ENCODE measurements around the gene ADCY5. TPM values are rescaled to one million over a fixed set of nuclear protein-coding genes. Genes with fewer than 3 reads are reported as not detected.

ADCY5 gene
- total RNA-seq, 2 experiments from 2014 or later = 0.10 TPM; not detected in 1

DNA sequence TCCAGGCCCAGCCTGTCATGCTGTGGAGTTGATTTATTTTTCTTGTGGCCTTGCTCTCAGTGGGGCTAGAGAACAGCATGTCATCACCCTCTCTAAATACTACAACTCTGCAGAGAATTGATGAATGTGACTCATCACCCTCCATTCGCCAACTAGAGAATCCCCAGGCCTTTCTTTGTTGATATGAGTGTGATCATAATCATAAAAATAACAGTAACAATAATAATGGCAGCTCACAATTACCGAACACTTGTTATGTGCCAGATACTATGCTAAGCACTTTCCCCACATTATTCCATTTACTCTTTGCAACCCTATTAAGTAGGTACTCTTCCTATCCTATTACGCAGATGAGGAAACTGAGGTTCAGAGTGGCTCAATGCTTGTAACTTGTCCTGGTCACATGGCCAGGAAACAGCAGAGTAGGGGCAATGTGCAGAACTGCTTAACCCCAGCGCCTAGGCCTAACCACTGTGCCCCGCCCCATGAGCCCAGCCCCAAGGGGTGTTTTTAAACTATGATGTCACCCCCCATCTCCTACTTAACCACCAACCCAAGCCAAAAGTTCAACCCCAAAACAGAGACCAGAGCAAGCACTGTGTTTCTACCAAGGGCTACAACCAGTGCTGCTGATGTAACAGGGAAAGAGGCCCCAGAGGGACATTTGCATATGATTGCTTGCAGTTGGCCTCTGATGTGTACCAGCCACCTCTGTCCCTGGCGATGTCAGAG is 104.5 kb downstream of the ADCY5 start:
- CTCF ChIA-PET = no interaction called here
- DNase-seq = no peak
- Mint-ChIP-seq H3K9me3 (no peaks in the 10 kb centered on the region), H3K27me3 (ENCODE audit: low read depth) (peaks cover 5% of the 10 kb centered on the region), H3K36me3 (ENCODE audit: low read depth) (no peaks in the 10 kb centered on the region), H3K4me1 (ENCODE audit: low read depth) (no peaks in the 10 kb centered on the region), H3K27ac (no peak overlapping the region), H3K4me3 (no peak overlapping the region)
- intact Hi-C loops (cut with micrococcal nuclease) = no loop called here

DNA sequence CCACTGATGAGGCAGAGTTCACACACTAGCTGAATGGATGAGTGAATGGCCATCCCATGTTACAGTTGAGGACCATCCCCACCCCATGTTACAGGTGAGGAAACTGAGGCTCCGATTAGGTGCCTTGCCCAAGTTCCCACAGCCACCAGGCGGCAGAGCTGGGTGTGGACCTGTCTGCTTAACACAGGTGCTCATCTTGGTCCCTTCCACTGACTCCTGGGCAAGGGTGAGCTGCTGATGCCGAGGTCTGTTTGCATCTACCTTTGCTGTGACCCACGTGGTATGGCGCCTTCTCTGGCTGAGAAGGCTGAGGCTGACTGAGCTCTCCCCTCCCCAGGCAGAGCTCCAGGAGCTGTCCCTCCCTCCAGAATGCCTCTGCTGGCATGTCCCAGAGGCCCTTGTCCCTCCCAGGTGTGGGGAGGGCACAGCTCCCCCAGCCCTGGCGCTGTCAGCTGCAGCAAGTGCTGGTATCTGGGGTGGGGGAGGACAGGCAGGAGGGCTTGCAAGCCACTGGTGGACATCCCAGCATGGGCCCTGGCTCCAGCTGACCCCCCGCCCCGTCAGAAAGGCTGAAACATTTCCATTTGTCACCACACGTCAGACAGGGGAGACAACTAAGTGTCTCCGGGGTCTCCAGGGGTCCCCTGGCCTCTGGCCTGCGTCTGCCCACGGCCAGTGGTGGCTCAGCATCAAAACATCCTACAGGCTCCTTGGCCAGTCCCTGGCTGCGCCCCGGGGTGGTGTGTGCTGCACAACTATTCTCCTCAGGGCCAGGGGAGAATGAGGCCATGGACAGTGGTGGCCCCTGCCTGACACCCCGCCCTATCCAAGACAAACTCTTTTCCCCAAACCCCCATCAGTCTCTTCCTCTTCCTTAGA is 105.4 kb downstream of the ADCY5 start:
- Mint-ChIP-seq H3K4me3 (no peak overlapping the region), H3K36me3 (ENCODE audit: low read depth) (no peaks in the 10 kb centered on the region), H3K27ac (no peak overlapping the region), H3K9me3 (no peaks in the 10 kb centered on the region), H3K27me3 (ENCODE audit: low read depth) (no peaks in the 10 kb centered on the region), H3K4me1 (ENCODE audit: low read depth) (no peaks in the 10 kb centered on the region)
- intact Hi-C loops (cut with micrococcal nuclease) = no loop called here
- CTCF ChIA-PET = interaction anchor here (0.6 to 1.4 kb wide), 2 partner anchors 216 to 662 kb away, joined by 3 read pairs; no protein-coding TSS in a partner anchor
- no peak for DNase-seq

DNA sequence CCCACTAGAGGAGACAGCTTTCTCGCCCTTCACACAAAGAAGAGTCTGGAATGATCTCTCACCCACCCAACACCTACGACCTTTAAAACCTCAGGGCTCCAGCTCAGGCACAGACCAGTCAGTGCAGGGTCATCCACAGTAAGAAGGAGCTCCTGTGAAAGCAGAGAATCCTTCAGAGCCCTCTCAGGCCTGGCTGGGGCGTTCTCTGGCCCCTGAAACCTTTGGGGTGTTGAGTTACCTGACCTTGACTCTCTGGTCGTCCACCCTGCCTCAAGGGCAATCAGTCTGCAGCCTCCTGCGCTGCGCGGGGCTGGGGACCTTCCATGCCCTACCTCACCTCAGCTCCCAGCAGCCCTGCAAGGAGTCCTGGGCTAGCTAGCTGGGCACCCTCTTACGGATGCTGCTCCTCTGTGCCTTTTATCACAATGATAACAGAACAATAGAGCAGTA is 106.2 kb downstream of the ADCY5 start:
- no peak overlapping the region for H3K27ac Mint-ChIP-seq
- H3K4me1 Mint-ChIP-seq (ENCODE audit: low read depth) = no peaks in the 10 kb centered on the region
- intact Hi-C loops (cut with micrococcal nuclease) = no loop called here

DNA sequence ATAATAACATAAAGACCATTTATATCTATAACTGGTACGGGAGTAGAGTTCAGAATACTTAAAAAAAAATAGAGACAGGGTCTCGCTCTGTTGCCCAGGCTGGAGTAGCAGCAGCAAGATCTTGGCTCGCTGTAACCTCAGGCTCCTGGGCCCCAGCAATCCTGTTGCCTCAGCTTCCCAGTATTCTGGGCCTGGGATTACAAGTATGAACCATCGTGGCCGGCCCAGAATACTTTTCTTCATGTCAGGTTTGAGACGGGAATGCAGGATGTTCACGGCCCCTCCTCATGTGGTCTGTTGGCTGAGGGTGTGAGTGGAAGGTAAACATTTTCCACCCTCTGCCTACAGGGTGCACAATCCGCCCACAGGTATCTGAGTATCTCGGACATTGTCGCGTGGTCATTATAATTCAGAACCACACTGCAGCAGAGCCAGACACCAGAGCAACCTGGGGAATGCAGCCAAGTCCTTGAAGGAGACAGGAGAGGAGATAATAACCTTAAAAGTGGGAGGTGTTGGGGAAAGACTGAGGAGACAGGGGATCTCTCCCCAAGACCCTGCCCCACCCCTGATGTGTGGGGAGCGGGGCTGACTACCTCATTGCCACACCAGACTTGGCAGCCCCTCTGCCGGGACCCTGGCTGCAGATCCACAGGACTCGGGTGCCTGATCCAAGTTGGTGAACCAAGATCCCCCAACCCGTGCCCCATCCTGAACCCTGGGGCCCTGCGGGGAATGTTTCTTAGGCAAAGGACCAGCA is 106.8 kb downstream of the ADCY5 start:
- no peak for DNase-seq
- intact Hi-C loops (cut with micrococcal nuclease) = no loop called here
- H3K27ac Mint-ChIP-seq = no peak overlapping the region
- no peaks in the 10 kb centered on the region for H3K4me1 Mint-ChIP-seq (ENCODE audit: low read depth)
- CTCF ChIA-PET = interaction anchor here (0.6 to 1.4 kb wide), 3 partner anchors 13 to 218 kb away, joined by 3 read pairs; no protein-coding TSS in a partner anchor
- no peak overlapping the region for H3K4me3 Mint-ChIP-seq
- no peaks in the 10 kb centered on the region for H3K27me3 Mint-ChIP-seq (ENCODE audit: low read depth)
- H3K36me3 Mint-ChIP-seq (ENCODE audit: low read depth) = no peaks in the 10 kb centered on the region
- no peaks in the 10 kb centered on the region for H3K9me3 Mint-ChIP-seq

More for the DNA sequence above, 106.2 kb downstream of the ADCY5 start:
- H3K27me3 Mint-ChIP-seq (ENCODE audit: low read depth) = no peaks in the 10 kb centered on the region
- H3K9me3 Mint-ChIP-seq = no peaks in the 10 kb centered on the region
- no peak for DNase-seq
- H3K4me3 Mint-ChIP-seq = no peak overlapping the region
- H3K36me3 Mint-ChIP-seq (ENCODE audit: low read depth) = no peaks in the 10 kb centered on the region
- CTCF ChIA-PET = interaction anchor here (1.4 kb wide), 1 partner anchor 217 kb away, joined by 3 read pairs; no protein-coding TSS in a partner anchor

DNA sequence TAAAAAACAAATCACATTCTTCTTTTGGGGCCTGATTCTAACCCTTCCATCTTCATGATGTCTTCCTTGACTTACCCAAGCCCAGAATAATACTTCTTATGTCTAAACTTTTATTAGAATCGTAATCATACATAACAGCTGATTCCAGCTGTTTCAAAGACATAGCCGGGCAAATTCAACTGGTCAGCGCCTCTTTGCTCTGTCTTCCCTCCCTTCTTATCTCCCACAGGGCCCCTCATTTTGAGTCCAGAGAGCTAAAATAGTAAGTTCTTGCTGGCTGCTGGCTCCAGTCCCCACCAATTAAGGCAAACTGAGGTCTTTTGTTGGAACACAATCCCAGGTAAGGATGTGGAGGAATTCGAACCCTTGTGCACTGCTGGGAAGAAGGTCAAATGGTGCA is 108.6 kb downstream of the ADCY5 start:
- H3K27ac Mint-ChIP-seq = no peak overlapping the region
- H3K4me1 Mint-ChIP-seq (ENCODE audit: low read depth) = peaks cover under 1% of the 10 kb centered on the region
- no peak overlapping the region for H3K4me3 Mint-ChIP-seq
- no peaks in the 10 kb centered on the region for H3K36me3 Mint-ChIP-seq (ENCODE audit: low read depth)
- DNase-seq = no peak
- no peaks in the 10 kb centered on the region for H3K9me3 Mint-ChIP-seq
- CTCF ChIA-PET = no interaction called here
- no peaks in the 10 kb centered on the region for H3K27me3 Mint-ChIP-seq (ENCODE audit: low read depth)
- intact Hi-C loops (cut with micrococcal nuclease) = no loop called here

DNA sequence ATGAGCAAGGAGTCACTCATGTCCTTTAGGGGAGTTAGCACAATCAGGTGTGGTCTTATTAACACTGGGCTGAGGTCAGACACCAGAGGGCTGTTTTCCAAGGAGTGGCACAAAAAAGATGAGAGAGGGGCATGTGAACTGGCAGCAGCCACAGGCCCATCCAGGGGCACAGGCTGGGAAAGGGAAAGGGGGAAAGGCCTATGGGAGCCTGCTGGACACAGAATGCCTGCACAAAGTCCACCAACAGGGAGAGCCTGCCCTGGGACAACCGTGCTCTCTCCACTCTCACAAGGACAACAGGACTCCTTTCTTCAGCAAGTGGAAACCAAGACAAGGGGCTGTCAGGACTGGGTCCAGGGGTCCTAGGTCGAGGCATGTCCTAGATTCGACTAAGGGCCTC is 109.6 kb downstream of the ADCY5 start:
- no peaks in the 10 kb centered on the region for H3K36me3 Mint-ChIP-seq (ENCODE audit: low read depth)
- peaks cover 6% of the 10 kb centered on the region for H3K4me1 Mint-ChIP-seq (ENCODE audit: low read depth)
- no peaks in the 10 kb centered on the region for H3K27me3 Mint-ChIP-seq (ENCODE audit: low read depth)
- intact Hi-C loops (cut with micrococcal nuclease) = no loop called here
- DNase-seq = no peak
- no peak overlapping the region for H3K27ac Mint-ChIP-seq
- CTCF ChIA-PET = no interaction called here
- no peaks in the 10 kb centered on the region for H3K9me3 Mint-ChIP-seq
- H3K4me3 Mint-ChIP-seq = no peak overlapping the region

DNA sequence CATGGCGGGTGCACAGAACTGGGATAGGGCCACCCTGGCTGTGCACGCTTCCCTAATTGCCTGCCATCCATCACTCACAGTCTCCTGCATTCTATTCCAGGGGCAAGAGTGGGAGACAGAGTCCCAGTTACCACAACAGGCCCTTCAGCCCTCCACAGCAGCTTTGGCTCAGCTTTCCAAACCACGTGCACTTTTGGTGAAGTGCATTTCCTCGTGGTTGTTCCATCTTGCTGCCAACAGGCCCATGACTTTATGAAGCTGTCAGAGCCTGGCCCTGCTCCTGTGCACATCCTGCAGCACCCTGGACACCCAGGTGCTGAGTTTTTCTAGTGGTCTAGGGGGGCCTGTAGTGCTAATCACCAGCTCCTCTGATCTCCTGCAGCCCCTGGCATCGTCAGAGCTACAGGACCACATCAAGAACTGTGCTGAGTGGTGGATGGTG is 110.2 kb downstream of the ADCY5 start:
- Mint-ChIP-seq H3K9me3 (no peaks in the 10 kb centered on the region), H3K4me3 (no peak overlapping the region), H3K27me3 (ENCODE audit: low read depth) (no peaks in the 10 kb centered on the region), H3K4me1 (ENCODE audit: low read depth) (peaks cover 6% of the 10 kb centered on the region), H3K36me3 (ENCODE audit: low read depth) (no peaks in the 10 kb centered on the region), H3K27ac (no peak overlapping the region)
- intact Hi-C loops (cut with micrococcal nuclease) = no loop called here
- CTCF ChIA-PET = interaction anchor here (0.6 kb wide), 1 partner anchor 203 kb away, joined by 3 read pairs; no protein-coding TSS in a partner anchor
- no peak for DNase-seq

DNA sequence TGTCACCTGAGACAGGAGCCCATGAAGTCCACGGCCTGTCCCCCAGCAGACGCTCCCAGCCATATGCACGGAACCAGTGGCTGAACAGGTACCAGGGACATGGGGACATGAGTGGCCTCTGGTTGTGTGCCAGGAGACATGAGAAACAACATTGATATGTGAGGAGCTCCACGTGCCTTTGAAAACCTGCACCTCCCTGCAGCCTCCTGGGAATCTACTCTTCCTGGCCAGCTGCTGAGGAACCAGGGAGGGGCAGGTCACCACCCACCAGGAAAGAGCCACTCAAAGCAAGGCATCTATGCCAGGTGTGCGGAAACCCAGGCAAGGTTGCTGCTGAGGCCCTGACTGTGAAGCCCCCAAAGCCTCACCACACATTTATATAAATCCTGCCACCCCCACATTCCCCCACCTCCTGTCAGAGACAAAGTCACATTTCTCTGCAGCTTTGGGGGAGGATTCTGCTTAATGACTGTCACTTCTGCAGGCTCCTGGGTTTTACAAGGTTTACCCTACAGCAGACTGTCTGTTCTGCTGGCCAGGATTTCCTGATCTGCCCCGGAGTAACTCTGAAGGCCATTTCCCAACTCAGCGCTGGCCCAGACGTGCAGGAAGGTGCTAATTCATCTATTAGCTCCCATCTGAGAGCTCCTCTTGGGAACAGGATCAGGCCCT is 110.8 kb downstream of the ADCY5 start:
- Mint-ChIP-seq H3K36me3 (ENCODE audit: low read depth) (no peaks in the 10 kb centered on the region), H3K9me3 (no peaks in the 10 kb centered on the region), H3K27me3 (ENCODE audit: low read depth) (no peaks in the 10 kb centered on the region), H3K4me3 (no peak overlapping the region), H3K4me1 (ENCODE audit: low read depth) (peaks cover 6% of the 10 kb centered on the region), H3K27ac (no peak overlapping the region)
- DNase-seq = no peak
- intact Hi-C loops (cut with micrococcal nuclease) = no loop called here
- CTCF ChIA-PET = interaction anchor here (0.6 to 1.7 kb wide), 5 partner anchors 11 to 221 kb away, joined by 3 to 5 read pairs (median 3); no protein-coding TSS in a partner anchor

DNA sequence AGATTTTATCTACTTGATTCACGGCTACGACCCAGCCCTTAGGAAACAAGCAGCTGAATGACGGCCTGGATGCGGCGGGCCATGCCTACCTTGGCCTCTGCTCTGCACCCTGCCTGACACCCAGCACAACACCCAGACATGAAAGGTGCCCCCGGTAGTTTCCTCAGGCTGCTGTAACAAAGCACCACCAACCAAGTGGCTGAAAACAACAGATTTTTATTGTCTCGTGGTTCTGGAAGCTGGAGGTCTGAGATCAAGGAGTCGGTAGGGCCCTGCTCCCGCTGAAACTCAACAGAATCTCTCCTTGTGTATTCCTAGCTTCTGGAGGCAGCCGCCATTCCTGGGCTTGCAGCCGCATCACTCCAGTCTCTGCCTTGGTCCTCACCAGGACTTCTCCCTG is 111.7 kb downstream of the ADCY5 start:
- H3K27me3 Mint-ChIP-seq (ENCODE audit: low read depth) = no peaks in the 10 kb centered on the region
- intact Hi-C loops (cut with micrococcal nuclease) = no loop called here
- no peak overlapping the region for H3K4me3 Mint-ChIP-seq
- CTCF ChIA-PET = interaction anchor here (0.8 to 1.7 kb wide), 4 partner anchors 10 to 221 kb away, joined by 3 to 5 read pairs (median 3); no protein-coding TSS in a partner anchor
- H3K27ac Mint-ChIP-seq = no peak overlapping the region
- no peak for DNase-seq
- H3K4me1 Mint-ChIP-seq (ENCODE audit: low read depth) = peaks cover 6% of the 10 kb centered on the region
- H3K9me3 Mint-ChIP-seq = no peaks in the 10 kb centered on the region
- no peaks in the 10 kb centered on the region for H3K36me3 Mint-ChIP-seq (ENCODE audit: low read depth)

DNA sequence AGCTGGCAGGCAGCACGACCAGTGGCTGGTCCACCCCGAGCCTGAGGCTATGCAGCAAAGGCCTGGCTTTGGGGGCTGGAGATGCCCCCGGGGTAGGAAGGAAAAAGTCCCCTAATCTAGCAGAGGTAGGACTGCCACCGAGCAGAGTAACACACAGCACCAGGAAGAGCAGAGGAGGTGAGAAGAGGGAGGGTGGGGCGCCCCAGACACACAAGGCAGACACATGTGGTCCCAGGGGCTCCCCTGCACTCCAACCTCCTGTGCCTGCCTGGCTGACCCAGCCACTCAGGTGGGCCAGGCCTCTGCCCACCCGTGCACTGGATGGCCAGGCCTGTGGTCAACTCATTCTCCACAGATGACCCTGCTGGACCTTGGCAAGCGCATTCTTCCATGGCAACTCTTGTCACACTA is 112.4 kb downstream of the ADCY5 start:
- CTCF ChIA-PET = no interaction called here
- intact Hi-C loops (cut with micrococcal nuclease) = no loop called here
- H3K27me3 Mint-ChIP-seq (ENCODE audit: low read depth) = no peaks in the 10 kb centered on the region
- no peak overlapping the region for H3K27ac Mint-ChIP-seq
- no peak overlapping the region for H3K4me3 Mint-ChIP-seq
- no peaks in the 10 kb centered on the region for H3K36me3 Mint-ChIP-seq (ENCODE audit: low read depth)
- H3K9me3 Mint-ChIP-seq = no peaks in the 10 kb centered on the region
- peaks cover 6% of the 10 kb centered on the region for H3K4me1 Mint-ChIP-seq (ENCODE audit: low read depth)
- DNase-seq = no peak

DNA sequence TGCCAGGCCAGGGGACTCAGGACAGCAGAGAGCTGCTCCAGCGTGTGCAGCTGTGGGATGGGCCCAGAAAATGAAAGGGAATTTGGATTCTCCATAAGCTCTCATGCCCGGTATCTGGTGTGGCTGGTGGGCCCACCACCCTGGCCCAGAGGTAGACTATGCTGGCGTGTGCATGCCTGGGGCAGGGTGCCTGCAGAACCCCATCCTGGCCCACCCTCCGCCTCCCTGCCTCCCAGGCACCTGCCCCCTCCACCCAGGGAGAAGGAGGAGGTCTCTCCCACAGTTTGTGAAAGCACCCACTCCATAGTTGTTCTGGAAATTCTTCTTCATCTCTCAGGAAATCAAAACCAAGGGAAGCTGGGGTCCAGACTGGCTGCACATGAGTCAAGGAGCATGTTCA is 112.9 kb downstream of the ADCY5 start:
- Mint-ChIP-seq H3K36me3 (ENCODE audit: low read depth) (no peaks in the 10 kb centered on the region), H3K4me1 (ENCODE audit: low read depth) (peaks cover 6% of the 10 kb centered on the region), H3K27ac (no peak overlapping the region), H3K9me3 (no peaks in the 10 kb centered on the region), H3K4me3 (no peak overlapping the region), H3K27me3 (ENCODE audit: low read depth) (no peaks in the 10 kb centered on the region)
- intact Hi-C loops (cut with micrococcal nuclease) = no loop called here
- CTCF ChIA-PET = interaction anchor here (1.2 kb wide), 1 partner anchor 227 kb away, joined by 4 read pairs; no protein-coding TSS in a partner anchor
- DNase-seq = no peak

All from activated naive CD4-positive, alpha-beta T cell treated with anti-CD3 and anti-CD28 coated beads for 36 hours (primary cell).